ENCODE results near the gene MACROD2.
"Not testable (repeated sequence)": the region's sequence is repeated elsewhere in the genome, so short reads cannot be mapped to it uniquely, and the experiment has no call there.

Gene MACROD2

DNA sequence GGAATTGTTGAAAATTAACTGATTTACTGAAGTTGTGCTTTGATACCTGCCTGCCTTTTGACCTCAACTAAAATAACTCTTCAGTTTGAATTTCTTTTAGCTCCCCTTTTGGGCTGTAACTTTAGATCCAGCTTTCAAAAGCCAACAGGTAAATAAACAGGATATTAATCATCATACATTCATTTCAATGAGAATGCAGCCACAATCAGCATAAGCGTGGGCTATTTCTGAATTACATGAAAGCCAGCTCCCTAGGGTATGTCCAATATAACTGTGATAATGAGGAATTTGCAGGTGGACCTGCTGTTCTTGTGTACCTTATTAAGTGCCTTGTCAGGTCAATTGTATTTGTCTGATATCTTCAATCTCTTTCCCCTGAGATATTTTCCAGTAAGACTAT lies 1747.3 kb downstream of the MACROD2 start:
- DNase-seq = no peak

DNA sequence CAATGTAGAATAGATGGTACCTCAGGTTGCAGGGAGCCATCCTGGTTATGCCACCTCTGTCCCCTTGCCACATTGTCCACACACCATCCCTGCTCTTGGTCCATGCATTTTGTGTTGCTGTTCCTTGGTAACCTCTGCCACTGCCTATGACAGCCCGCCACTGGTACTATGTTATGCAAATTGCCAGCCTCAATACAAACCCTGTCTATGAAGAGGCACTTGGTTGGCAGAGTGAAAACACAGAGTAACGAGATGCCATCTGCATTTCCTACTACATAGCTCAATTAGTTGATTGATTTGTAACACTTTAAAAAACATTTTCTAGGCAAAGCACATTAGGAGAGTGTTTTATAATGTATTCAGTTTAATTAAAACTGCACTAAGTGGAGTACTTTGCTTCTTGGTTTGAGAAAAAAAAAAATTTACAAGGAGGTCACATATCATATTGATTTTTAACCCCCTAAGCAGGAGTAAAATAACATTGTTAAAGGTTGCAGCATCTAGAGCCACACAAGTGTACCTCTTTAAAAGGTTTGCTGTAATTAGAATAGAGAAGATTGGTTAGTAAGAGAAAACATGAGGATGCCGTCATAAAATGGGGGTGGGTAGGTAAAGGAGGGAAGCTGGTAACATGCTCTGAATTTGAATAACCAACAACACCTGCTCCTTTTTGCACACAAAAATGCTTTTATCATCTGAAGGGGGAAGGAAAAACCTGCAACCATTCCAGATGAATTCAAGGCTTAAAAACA lies 1760.9 kb downstream of the MACROD2 start:
- peak; percentile 51 for DNase-seq

DNA sequence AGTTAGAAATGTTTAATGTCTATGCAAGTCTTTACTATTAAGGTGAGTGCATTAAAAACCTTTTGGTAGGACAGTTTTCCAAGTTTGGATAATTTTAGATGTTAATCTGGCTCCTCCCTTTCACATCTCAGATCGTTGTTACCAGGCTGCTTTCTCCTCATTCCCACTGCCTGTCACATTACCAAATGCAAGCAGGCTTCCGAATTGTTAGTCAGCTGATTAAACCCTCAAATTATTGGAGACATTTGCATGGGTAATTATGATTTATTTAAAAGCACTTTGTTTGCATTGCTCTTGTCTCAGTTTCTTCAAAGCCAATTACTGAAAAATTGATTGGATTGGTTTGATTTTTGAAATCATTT lies 1761.4 kb downstream of the MACROD2 start:
- DNase-seq = peak; percentile 2

DNA sequence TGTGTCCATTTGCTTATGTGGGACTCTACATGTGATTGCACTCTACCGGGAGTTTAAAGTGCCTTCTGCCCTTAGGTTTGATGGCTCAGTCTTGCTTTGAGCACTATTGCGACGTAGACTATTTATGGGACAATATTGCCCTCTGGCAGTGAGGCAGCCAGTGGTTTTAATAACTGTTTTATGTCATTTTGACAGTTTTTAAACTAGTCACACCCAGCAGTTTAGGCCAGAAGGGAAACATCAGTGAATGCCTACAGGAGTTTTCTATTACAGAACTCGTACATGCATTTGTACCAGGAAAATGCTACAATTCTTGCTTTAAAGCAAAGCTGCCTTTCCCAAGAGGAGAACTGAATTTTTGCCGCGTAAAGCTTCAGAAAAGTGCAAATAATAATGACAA lies 1764.3 kb downstream of the MACROD2 start:
- no peak for DNase-seq

- DNase-seq = peak; percentile 6
Observed at GRCh38 chr20:15760001-15760621, 1764.8 kb downstream of the MACROD2 start.

- DNase-seq = no peak
Observed at GRCh38 chr20:15763366-15763765, 1768.0 kb downstream of the MACROD2 start.

DNA sequence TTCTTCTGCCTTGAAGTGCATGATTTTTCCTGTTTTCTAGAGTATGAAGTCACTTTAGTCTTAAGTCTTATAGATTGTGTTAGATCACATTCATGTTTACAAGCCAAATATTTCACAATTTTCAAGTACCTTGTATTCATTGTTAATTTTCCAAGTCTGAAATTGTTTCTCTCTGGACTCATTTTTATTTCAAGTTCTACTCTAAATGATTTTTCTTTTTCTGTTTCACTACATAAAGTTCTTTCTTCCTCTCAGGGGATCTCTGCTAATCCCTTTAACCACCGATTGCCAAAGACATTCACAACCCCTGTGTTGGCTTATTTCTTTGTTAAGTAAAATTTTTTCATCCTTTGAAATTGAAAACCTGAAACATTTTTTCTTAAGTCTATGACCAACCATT lies 1772.3 kb downstream of the MACROD2 start:
- DNase-seq = no peak

GRCh38 chr20:15767999-15768741 lies 1772.9 kb downstream of the MACROD2 start:
- DNase-seq = no peak

DNA sequence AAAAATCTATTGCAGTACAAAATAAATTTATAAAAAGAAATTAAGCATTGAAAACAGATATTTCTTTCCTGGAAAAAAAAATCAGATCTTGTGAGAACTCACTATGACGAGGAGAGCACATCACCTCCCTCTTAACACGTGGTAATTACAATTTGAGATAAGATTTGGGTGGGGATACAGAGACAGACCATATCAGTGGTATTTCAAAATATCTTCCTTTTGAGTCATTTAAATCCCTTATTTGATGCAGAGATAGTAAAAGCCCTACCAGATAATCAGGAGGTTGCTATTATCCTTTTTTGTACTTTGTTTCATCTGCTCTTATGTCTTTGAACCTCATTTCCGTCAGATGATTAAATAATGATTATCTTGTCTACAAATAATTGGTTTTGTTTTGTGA lies 1777.5 kb downstream of the MACROD2 start:
- DNase-seq = no peak

DNA sequence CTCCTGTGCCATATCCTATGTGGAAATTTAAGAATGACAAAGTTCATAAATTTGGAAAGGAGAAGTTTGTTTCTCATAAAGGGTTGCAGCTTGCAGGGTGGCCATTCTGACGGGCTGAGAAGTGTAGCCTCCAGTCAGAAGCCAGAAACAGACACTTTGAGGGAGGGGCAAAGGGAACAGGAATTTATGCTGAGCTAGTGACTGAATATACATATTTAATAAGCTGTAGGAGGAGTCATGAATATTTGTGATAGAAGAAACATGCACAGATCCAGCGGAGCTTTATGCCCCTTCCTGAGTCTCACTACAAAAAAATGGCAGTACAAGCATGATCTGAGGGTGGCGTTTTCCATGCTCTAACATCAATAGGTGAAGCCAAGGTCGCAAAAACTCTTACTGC lies 1779.6 kb downstream of the MACROD2 start:
- DNase-seq = no peak

- no peak for DNase-seq
Observed at GRCh38 chr20:15776770-15777466, 1781.6 kb downstream of the MACROD2 start.

DNA sequence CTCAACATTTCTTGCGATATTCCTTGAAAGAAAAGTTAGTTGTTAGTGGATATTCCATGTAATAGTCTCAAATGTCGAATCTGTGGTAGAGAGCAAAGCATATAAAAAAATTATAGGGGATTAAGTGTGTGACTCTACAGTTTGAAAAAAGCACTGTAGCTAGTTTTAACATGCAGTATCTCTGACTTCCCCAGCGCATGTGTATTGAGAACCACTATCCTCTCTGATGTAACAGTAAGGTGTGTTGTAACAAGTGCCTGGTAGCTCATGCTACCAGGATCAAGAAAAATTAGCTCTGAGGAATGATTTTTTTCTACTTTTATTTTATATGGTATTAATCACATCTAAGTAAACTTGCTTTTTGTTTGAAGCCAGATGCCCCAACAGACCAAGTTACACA lies 1788.7 kb downstream of the MACROD2 start:
- DNase-seq = no peak

GRCh38 chr20:15789079-15789478 lies 1793.8 kb downstream of the MACROD2 start:
- DNase-seq = no peak

- no peak for DNase-seq
Observed at GRCh38 chr20:15792855-15793254, 1797.5 kb downstream of the MACROD2 start.

DNA sequence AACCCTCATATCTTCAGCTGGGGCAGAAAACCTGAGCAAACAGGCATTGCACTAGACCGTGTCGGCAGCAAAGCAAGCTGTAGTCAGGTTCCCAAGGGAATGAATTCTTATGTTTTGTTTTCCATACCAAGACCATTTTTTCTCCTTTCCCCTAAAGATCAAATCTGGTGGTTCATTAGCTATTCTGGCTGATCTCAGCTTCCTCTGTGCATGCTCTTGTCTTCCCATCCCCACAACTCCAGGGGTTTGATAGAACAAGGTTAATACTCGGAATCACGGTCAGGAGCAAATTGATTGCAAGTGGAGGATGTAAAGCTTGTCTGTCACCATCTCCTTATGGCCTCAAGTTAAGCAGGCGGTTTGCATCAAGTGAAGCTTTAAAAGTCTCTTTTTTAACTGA lies 1799.1 kb downstream of the MACROD2 start:
- no peak for DNase-seq

- DNase-seq = no peak
Observed at GRCh38 chr20:15795305-15796019, 1800.1 kb downstream of the MACROD2 start.

DNA sequence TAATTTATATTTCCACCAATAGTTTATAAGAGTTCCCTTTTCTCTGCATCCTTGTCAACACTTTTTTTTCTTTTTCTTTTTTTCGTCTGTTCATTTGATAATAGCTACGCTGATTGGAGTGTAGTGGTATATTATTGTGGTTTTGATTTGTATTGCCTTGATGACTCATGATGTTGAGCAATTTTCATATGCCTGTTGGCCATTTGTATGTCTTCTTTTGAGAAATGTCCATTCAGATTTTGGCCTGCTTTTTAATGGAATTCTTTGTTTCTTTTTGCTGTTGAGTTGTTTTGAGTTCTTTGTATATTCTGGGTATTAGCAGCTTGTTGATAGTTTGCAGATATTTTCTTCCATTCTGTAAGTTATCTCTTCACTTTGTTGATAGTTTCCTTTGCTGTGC lies 1804.6 kb downstream of the MACROD2 start:
- DNase-seq = no peak

DNA sequence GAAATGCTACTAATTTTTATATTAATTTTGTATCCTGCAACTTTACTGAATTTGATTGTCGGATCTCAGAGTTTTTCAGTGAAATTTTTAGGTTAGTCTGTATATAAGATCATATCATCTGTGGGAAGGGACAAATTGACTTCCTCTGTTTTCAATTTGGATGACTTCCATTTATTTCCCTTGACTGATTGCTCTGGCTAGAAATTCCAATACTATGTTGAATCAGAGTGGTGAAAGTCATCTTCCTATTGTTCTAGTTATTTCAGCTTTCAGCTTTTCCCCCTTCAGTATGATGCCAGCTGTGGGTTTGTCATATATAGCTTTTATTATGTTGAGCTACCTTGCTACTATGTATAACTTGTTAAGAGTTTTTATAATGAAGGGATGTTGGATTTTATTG lies 1806.7 kb downstream of the MACROD2 start:
- no peak for DNase-seq

DNA sequence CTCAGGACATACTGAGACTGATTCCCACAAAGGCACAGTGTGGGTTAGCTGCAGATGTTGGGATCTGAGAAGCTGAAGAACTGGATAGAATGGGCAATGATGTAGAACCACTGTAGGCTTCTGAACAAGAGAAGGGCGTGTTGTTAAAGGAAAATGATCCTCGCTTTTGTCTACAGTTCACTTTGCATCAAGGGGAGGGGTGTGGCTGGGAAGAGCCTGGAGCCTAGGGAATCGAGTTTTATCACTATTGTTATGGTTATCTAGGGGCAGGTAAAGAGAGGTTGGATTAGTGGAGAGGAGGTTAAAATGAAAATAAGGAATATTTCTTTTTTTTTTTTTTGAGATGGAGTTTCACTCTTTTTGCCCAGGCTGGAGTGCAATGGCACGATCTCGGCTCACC lies 1809.8 kb downstream of the MACROD2 start:
- no peak for DNase-seq

DNA sequence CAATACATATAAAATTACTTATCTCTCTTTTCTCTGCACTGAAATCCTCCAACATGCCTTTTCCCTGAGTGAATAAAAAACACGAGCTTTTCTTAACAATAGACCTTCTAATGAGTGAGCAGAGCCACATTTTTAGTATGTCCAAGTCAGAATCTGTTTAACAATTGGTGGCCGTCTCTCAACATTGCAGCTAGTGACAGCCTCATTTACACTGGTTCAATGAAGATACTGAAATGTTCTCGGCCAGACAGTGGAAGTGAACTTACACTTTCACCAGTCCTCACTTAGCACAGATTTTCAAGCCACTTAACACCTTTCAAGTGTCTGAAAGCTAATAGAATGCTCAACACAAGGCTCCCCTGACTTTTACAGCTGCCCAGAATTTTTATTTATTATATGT lies 1810.8 kb downstream of the MACROD2 start:
- no peak for DNase-seq

DNA sequence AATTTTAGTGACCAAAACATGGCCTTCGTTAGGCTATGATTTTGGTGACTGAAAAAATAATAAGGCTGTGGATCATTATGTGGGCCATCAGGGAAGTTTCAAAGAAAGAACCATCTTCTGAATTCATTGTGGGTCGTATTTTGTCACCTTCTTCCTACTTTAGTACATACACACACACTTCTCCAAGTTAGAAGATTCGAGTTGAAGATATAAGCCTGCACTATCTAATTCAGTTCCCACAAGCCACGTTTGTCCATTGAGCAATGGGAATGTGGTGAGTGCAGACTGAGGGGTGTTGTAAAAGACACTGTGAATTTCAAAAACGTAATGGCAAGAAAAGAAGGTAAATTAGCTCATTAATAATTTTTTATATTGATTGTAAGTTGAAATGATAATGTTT lies 1812.0 kb downstream of the MACROD2 start:
- DNase-seq = no peak

- DNase-seq = not testable (repeated sequence)
Observed at GRCh38 chr20:15807771-15808170, 1812.5 kb downstream of the MACROD2 start.

- DNase-seq = no peak
Observed at GRCh38 chr20:15811951-15812350, 1816.6 kb downstream of the MACROD2 start.
